Stimulated activated CD4-positive, alpha-beta T cell treated with anti-CD3 and anti-CD28 coated beads, Interleukin-1b, Interleukin-23, amount 100 ng/mL, for 24 hours (primary cell): ENCODE measurements around the gene ST6GALNAC6.
"Not testable (repeated sequence)": the region's sequence is repeated elsewhere in the genome, so short reads cannot be mapped to it uniquely, and the experiment has no call there.

Experiments
- DNase-seq, 4 experiments: peaks; one replicate each; pipeline ENCODE4 v3.0.0-alpha.2; 2020; ENCODE audit warnings: low read depth in 4 of 4, low spot score in 1 of 4

Gene ST6GALNAC6

GRCh38 chr9:127837346-127837745 is 62.1 kb downstream of the ST6GALNAC6 start:
- DNase-seq: no peak

GRCh38 chr9:127836561-127836960 is 62.8 kb downstream of the ST6GALNAC6 start:
- DNase-seq: not testable (repeated sequence)

- no peak for DNase-seq
Measured at GRCh38 chr9:127835991-127836516, 63.3 kb downstream of the ST6GALNAC6 start.
